ENCODE data around the gene PTPRN2. TPM values are rescaled to one million over a fixed set of nuclear protein-coding genes. Genes with fewer than 3 reads are reported as not detected.

The PTPRN2 gene
- polyA plus RNA-seq, 1 of the 3 experiments (the other 2 are of a cell fraction): 4.0 TPM

DNA sequence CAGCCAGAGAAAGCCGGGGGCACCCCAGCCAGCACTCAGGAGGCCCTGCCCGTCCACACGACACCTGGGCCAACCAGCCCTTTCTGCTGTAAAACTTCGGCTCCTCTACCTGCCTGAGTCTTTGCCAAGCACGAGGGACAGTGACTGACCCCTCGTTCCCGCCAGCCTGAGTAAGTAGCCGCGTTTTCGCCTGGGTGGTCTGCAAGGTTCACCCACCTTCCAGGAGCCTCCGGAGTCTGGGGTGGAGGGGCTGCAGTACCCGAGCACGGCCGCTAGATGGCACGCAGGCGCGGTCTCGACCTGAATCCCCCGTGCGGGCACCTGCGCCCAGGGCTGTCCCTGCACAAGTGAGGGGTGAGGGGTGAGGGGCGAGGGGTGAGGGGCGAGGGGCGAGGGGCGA lies 192.7 kb downstream of the PTPRN2 start (continued):
- TF ChIP-seq, protein P1, sequence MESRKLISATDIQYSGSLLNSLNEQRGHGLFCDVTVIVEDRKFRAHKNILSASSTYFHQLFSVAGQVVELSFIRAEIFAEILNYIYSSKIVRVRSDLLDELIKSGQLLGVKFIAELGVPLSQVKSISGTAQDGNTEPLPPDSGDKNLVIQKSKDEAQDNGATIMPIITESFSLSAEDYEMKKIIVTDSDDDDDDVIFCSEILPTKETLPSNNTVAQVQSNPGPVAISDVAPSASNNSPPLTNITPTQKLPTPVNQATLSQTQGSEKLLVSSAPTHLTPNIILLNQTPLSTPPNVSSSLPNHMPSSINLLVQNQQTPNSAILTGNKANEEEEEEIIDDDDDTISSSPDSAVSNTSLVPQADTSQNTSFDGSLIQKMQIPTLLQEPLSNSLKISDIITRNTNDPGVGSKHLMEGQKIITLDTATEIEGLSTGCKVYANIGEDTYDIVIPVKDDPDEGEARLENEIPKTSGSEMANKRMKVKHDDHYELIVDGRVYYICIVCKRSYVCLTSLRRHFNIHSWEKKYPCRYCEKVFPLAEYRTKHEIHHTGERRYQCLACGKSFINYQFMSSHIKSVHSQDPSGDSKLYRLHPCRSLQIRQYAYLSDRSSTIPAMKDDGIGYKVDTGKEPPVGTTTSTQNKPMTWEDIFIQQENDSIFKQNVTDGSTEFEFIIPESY (IDR thresholded peaks at IDR 0.05; ENCODE audit: borderline replicate concordance, low read depth): no peak
- TF ChIP-seq NRF1 (IDR thresholded peaks at IDR 0.05; ENCODE audit: low read depth, low read length): no peak
- TF ChIP-seq, protein P2, sequence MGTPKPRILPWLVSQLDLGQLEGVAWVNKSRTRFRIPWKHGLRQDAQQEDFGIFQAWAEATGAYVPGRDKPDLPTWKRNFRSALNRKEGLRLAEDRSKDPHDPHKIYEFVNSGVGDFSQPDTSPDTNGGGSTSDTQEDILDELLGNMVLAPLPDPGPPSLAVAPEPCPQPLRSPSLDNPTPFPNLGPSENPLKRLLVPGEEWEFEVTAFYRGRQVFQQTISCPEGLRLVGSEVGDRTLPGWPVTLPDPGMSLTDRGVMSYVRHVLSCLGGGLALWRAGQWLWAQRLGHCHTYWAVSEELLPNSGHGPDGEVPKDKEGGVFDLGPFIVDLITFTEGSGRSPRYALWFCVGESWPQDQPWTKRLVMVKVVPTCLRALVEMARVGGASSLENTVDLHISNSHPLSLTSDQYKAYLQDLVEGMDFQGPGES (IDR thresholded peaks at IDR 0.05; ENCODE audit: low read depth, low read length): no peak
- TF ChIP-seq, protein P3, sequence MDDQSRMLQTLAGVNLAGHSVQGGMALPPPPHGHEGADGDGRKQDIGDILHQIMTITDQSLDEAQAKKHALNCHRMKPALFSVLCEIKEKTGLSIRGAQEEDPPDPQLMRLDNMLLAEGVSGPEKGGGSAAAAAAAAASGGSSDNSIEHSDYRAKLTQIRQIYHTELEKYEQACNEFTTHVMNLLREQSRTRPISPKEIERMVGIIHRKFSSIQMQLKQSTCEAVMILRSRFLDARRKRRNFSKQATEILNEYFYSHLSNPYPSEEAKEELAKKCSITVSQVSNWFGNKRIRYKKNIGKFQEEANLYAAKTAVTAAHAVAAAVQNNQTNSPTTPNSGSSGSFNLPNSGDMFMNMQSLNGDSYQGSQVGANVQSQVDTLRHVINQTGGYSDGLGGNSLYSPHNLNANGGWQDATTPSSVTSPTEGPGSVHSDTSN (IDR thresholded peaks at IDR 0.05): no peak

DNA sequence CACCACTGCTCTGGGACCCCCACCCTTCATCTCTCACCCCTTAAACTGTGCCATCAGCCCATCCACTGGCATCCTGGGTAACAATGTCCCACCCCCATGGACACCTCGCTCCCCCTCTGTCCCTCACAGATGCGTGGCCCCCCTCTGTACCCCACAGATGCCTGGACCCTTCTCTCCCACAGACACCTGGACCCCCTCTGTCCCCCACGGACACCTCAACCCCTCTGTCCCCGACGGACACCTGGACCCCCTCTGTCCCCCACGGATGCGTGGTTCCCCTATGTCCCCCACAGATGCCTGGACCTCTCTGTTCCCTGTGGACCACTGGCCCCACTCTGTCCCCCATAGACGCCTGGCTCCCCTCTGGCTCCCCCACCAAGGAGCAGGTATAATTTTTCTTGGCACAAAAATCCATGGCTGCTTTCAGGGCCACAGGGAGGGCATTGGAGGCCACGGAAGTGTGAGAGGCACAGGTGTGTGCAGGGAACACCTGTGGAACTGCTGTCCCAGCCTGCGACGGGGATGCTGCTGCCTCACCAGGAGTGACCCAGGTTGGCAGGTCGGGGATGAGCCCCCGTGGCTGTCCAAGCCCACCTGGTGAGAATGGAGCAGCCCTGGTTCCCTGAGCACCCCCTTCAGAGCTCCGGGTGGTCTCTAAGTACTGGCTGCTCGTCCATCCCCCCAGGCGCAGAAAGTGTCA lies 193.5 kb downstream of the PTPRN2 start:
- Histone ChIP-seq H2AFZ (ENCODE audit: low read depth) (no peak overlapping the region), H3K9me3 (no peaks in the 10 kb centered on the region), H3K27me3 (ENCODE audit: insufficient read depth) (no peaks in the 10 kb centered on the region), H3K4me3 (ENCODE audit: low read depth in 2 of 2, low read length in 1 of 2) (no peak overlapping the region), H3K36me3 (replicated peaks in 1 of 2; ENCODE audit: control insufficient read depth in 1 of 2, insufficient read depth in 2 of 2, low read length in 1 of 2) (no peaks in the 10 kb centered on the region), H3K9me2 (no peaks in the 10 kb centered on the region), H3K4me2 (no peak overlapping the region), H3K27ac (ENCODE audit: low read depth in 2 of 2, low read length in 1 of 2) (no peak overlapping the region), H3K4me1 (ENCODE audit: control insufficient read depth in 1 of 2, insufficient read depth in 2 of 2, low read depth in 1 of 2, low read length in 1 of 2) (peaks cover 0 to 19% of the 10 kb centered on the region in 2 experiments; a peak in 1 of 4 replicates), H4K20me1 (ENCODE audit: insufficient read depth) (no peaks in the 10 kb centered on the region), H3F3A (replicated peaks; ENCODE audit: insufficient read depth) (no peaks in the 10 kb centered on the region), H3K9ac (no peak overlapping the region), H3K79me2 (ENCODE audit: insufficient read depth) (no peaks in the 10 kb centered on the region)
- 45% methylated on average over 16 of the region's 16 CpGs for WGBS (ENCODE audit: low lambda C conversion rate)
- ChIA-PET CTCF (interaction anchor here (0.6 to 1.0 kb wide), 6 partner anchors 11 to 105 kb away, joined by 3 to 6 read pairs (median 4); no protein-coding TSS in a partner anchor), POLR2A (no interaction called here)
- DNase-seq: no peak
- TF ChIP-seq TEAD4 (IDR thresholded peaks at IDR 0.05; ENCODE audit: borderline replicate concordance, insufficient read depth) (no peak), FOXM1 (IDR thresholded peaks at IDR 0.05; ENCODE audit: low read depth) (no peak), FOSL2 (IDR thresholded peaks at IDR 0.05; ENCODE audit: borderline replicate concordance, low read depth) (no peak), TAF1 (IDR thresholded peaks at IDR 0.05; ENCODE audit: borderline replicate concordance, low read depth, low read length) (no peak), RFX5 (IDR thresholded peaks at IDR 0.05; ENCODE audit: low read length) (no peak), RCOR1 (IDR thresholded peaks at IDR 0.05; ENCODE audit: low read length) (no peak), POLR2AphosphoS5 (IDR thresholded peaks at IDR 0.05; ENCODE audit: low read depth, low read length) (no peak), NRF1 (IDR thresholded peaks at IDR 0.05; ENCODE audit: low read depth, low read length) (no peak), RXRA (IDR thresholded peaks at IDR 0.05; ENCODE audit: borderline replicate concordance, low read depth) (no peak), EP300 (IDR thresholded peaks at IDR 0.05; ENCODE audit: borderline replicate concordance in 1 of 2, low read depth in 1 of 2, low read length in 1 of 2) (no peak), JUND (IDR thresholded peaks at IDR 0.05) (no peak), SMC3 (IDR thresholded peaks at IDR 0.05; ENCODE audit: low read depth, low read length) (no peak), EZH2phosphoT487 (IDR thresholded peaks at IDR 0.05; ENCODE audit: borderline replicate concordance, low read depth) (no peak), SIN3A (IDR thresholded peaks at IDR 0.05; ENCODE audit: borderline replicate concordance, low read depth, low read length) (no peak), TCF12 (IDR thresholded peaks at IDR 0.05) (no peak)
- TF ChIP-seq, protein P4, sequence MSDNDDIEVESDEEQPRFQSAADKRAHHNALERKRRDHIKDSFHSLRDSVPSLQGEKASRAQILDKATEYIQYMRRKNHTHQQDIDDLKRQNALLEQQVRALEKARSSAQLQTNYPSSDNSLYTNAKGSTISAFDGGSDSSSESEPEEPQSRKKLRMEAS (IDR thresholded peaks at IDR 0.05; ENCODE audit: low read depth): no peak
- TF ChIP-seq, protein P2 (IDR thresholded peaks at IDR 0.05; ENCODE audit: low read depth, low read length): no peak
- TF ChIP-seq, protein P5, sequence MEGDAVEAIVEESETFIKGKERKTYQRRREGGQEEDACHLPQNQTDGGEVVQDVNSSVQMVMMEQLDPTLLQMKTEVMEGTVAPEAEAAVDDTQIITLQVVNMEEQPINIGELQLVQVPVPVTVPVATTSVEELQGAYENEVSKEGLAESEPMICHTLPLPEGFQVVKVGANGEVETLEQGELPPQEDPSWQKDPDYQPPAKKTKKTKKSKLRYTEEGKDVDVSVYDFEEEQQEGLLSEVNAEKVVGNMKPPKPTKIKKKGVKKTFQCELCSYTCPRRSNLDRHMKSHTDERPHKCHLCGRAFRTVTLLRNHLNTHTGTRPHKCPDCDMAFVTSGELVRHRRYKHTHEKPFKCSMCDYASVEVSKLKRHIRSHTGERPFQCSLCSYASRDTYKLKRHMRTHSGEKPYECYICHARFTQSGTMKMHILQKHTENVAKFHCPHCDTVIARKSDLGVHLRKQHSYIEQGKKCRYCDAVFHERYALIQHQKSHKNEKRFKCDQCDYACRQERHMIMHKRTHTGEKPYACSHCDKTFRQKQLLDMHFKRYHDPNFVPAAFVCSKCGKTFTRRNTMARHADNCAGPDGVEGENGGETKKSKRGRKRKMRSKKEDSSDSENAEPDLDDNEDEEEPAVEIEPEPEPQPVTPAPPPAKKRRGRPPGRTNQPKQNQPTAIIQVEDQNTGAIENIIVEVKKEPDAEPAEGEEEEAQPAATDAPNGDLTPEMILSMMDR (IDR thresholded peaks at IDR 0.05): no peak
- TF ChIP-seq, protein P1 (IDR thresholded peaks at IDR 0.05; ENCODE audit: borderline replicate concordance, low read depth): no peak
